ENCODE data around the gene WNT5B.

The WNT5B gene

DNA sequence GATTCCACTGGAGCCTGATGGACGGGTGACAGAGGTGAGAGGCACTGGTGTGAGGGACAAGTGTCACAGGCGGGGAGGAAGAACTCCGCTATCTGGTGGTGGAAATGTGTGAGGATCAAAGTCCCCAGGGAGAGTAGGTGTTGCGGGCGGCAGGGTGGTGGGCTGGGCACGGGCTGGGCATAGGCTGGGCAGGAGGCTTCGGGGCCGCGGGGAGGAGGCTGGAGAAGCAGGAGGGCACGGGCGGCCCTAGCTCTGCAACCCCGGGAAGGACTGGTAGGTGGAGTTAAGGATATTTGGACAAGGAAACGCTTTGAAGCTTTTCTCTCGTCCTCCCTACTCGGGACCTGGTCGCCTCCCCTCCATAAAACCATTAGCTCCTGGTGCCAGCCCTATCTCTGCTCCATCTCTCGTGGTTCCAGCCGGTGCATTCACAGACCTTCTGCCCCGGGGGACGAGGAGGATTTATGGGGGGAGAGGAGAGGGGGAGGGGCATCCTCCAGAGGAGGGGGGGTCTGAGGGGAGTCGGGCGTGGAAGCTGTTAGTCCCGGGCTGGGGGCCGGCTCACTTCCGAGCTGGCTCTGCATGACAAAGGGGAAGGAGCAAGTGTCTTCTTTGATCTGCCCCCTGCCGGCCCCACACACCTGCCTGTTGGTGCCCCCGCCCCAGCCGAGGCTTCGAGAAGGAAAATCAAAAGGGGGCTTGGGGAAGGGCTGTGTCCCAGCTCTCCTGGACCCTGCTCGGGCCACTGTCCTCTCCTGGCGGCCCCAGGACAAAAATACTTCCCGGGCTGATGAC, 504 bp downstream of the WNT5B start:
- peak overlapping the region; percentile 53 for H3K4me3 ChIP-seq (ENCODE audit: low read depth, low read length)
- TF ChIP-seq, protein P1, sequence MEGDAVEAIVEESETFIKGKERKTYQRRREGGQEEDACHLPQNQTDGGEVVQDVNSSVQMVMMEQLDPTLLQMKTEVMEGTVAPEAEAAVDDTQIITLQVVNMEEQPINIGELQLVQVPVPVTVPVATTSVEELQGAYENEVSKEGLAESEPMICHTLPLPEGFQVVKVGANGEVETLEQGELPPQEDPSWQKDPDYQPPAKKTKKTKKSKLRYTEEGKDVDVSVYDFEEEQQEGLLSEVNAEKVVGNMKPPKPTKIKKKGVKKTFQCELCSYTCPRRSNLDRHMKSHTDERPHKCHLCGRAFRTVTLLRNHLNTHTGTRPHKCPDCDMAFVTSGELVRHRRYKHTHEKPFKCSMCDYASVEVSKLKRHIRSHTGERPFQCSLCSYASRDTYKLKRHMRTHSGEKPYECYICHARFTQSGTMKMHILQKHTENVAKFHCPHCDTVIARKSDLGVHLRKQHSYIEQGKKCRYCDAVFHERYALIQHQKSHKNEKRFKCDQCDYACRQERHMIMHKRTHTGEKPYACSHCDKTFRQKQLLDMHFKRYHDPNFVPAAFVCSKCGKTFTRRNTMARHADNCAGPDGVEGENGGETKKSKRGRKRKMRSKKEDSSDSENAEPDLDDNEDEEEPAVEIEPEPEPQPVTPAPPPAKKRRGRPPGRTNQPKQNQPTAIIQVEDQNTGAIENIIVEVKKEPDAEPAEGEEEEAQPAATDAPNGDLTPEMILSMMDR (conservative IDR thresholded peaks at IDR 0.05; ENCODE audit: low read depth, low read length), result peak; percentile 20
- DNase-seq (ENCODE audit: low read depth), result no peak

DNA sequence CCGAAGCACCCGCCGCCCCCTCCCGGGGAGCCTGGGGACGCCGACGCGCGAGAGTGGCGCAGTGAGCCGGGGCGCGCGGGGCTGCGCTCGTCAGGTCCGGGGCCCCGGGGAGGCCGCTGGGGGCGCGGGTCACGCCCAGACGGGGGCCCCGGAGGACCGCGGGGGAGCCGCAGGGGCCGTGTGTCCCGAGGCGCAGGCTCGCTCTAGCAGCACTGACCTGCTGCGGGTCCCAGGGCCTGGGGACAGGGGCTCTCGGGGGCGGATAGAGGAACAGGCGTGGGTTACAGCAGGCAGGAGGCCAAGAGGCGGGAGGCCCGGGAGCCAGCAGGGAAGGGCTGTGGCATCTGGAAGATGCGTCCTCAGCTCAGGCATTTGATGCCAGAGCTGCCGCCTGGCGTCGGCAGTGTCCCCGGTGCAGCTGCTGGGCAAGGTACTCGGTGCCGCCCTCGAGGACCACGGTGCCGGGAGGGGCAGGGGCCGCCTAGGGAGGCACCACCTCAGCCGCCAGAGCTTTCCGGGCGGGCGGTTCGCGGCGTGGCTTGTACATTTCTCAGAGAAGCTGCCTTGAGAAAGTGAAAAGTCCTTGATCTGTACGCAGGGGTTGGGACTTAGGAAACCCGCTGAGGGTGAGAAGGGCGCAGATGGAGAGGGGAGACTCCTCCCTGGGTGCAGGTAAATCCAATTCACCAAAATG, 1.2 kb downstream of the WNT5B start:
- no peak for DNase-seq (ENCODE audit: low read depth)
- peak overlapping the region; percentile 53 for H3K4me3 ChIP-seq (ENCODE audit: low read depth, low read length)
- TF ChIP-seq, protein P1 (conservative IDR thresholded peaks at IDR 0.05; ENCODE audit: low read depth, low read length), result no peak

DNA sequence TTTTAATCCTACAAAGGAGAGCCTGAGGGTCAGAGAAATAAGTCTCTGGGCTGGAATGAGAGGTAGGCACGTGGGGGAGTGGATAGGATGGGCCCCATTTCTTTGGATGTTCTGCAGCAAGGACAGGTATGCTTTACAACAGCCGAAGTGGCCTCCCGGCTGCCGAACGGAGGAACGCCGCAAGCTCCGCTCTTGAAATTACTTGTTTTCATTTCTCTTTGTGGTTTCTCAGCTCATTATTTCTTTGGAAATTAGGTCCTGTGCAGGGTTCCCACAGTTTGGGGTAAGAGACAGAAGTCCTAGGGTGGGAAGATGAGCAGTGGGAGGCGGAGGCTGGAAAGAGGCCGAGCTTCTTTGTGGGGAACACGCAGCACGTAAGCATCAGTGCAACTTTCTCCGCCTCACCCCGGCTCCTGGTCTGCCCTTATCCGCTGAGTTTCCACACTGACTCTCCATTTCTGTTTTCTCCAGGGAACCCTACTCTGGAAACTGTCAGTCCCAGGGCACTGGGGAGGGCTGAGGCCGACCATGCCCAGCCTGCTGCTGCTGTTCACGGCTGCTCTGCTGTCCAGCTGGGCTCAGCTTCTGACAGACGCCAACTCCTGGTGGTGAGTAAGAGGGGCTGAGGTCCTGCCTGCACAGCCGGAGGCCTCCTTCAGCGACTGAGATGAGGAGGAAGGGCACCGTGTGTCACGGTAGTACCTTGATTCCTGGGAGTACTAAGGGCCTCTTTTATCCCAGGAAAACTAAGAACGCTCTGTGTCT, 2.0 kb downstream of the WNT5B start:
- peak overlapping the region; percentile 53 for H3K4me3 ChIP-seq (ENCODE audit: low read depth, low read length)
- peak; percentile 77 for DNase-seq (ENCODE audit: low read depth)
- TF ChIP-seq, protein P1 (conservative IDR thresholded peaks at IDR 0.05; ENCODE audit: low read depth, low read length), result peak; percentile 40

DNA sequence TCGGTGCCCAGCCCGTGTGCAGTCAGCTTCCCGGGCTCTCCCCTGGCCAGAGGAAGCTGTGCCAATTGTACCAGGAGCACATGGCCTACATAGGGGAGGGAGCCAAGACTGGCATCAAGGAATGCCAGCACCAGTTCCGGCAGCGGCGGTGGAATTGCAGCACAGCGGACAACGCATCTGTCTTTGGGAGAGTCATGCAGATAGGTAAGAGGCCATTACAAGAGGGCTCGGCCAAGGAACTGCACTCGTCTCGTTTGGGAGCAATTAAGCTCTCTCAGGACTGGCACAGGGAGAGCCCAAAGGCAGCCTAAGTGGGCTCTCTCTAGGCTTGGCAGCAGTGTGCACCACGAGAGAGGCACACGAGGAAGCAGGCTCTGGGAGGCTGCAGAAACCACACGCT, 3.7 kb downstream of the WNT5B start:
- no peak overlapping the region for H3K4me3 ChIP-seq (ENCODE audit: low read depth, low read length)
- TF ChIP-seq, protein P1 (conservative IDR thresholded peaks at IDR 0.05; ENCODE audit: low read depth, low read length), result no peak
- DNase-seq (ENCODE audit: low read depth), result no peak

DNA sequence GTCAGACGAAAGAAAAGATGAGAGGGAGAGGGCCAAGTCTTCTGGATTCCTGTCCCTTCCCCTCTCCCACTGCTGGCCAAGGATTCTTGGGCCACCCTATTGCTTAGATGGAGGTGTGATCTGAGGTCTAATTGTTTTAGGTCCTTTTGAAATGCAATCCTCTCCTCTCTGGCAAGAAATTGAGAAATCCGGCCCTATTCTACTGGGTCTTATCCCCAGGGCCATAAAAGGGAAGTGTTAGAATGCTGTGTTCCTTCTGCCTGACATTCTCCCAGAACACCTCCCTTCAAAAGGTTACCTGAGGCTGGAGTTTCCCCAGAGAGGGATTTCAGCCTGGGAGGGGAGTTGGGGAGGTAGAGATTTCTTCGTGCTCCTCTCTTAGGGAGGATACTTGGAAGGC, 4.4 kb downstream of the WNT5B start:
- TF ChIP-seq, protein P1 (conservative IDR thresholded peaks at IDR 0.05; ENCODE audit: low read depth, low read length), result no peak
- H3K4me3 ChIP-seq (ENCODE audit: low read depth, low read length), result no peak overlapping the region
- no peak for DNase-seq (ENCODE audit: low read depth)

DNA sequence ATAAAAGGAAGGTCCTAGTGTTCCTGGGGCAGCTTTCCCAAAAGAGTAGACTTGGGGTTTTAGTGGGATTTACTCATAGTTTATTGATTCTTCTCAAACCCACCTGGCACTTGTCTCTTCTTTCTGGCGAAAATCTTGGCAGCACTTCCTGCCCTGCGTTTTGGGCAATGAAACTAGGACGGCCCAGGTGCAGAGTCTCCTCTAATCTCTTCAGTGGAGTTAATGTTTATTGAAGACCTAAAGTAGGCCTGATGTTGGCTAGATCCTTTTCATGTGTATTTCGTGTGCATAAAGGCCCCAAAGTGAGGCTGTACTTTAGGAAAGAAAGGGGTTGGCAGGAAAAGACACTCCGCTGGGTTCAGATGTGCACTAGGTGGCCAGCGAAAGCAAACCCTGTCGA, 5.1 kb downstream of the WNT5B start:
- TF ChIP-seq, protein P1 (conservative IDR thresholded peaks at IDR 0.05; ENCODE audit: low read depth, low read length), result no peak
- DNase-seq (ENCODE audit: low read depth), result no peak
- no peak overlapping the region for H3K4me3 ChIP-seq (ENCODE audit: low read depth, low read length)

Data from choroid plexus epithelial cell (primary cell).